Regular cardiac myocyte (primary cell): ENCODE measurements around the gene KDM7A. TPM values are rescaled to one million over a fixed set of nuclear protein-coding genes. Genes with fewer than 3 reads are reported as not detected.

ENCODE experiments used
- total RNA-seq: library from RNA; depleted of rRNA; stranded (reverse); fragments of >200 nt; gene quantifications from 2 replicates; pipeline ENCODE4 v1.2.3, GENCODE V29; 2014

KDM7A gene, protein sequence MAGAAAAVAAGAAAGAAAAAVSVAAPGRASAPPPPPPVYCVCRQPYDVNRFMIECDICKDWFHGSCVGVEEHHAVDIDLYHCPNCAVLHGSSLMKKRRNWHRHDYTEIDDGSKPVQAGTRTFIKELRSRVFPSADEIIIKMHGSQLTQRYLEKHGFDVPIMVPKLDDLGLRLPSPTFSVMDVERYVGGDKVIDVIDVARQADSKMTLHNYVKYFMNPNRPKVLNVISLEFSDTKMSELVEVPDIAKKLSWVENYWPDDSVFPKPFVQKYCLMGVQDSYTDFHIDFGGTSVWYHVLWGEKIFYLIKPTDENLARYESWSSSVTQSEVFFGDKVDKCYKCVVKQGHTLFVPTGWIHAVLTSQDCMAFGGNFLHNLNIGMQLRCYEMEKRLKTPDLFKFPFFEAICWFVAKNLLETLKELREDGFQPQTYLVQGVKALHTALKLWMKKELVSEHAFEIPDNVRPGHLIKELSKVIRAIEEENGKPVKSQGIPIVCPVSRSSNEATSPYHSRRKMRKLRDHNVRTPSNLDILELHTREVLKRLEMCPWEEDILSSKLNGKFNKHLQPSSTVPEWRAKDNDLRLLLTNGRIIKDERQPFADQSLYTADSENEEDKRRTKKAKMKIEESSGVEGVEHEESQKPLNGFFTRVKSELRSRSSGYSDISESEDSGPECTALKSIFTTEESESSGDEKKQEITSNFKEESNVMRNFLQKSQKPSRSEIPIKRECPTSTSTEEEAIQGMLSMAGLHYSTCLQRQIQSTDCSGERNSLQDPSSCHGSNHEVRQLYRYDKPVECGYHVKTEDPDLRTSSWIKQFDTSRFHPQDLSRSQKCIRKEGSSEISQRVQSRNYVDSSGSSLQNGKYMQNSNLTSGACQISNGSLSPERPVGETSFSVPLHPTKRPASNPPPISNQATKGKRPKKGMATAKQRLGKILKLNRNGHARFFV
- total RNA-seq, result 3.6 and 7.3 TPM in 2 replicates

DNA sequence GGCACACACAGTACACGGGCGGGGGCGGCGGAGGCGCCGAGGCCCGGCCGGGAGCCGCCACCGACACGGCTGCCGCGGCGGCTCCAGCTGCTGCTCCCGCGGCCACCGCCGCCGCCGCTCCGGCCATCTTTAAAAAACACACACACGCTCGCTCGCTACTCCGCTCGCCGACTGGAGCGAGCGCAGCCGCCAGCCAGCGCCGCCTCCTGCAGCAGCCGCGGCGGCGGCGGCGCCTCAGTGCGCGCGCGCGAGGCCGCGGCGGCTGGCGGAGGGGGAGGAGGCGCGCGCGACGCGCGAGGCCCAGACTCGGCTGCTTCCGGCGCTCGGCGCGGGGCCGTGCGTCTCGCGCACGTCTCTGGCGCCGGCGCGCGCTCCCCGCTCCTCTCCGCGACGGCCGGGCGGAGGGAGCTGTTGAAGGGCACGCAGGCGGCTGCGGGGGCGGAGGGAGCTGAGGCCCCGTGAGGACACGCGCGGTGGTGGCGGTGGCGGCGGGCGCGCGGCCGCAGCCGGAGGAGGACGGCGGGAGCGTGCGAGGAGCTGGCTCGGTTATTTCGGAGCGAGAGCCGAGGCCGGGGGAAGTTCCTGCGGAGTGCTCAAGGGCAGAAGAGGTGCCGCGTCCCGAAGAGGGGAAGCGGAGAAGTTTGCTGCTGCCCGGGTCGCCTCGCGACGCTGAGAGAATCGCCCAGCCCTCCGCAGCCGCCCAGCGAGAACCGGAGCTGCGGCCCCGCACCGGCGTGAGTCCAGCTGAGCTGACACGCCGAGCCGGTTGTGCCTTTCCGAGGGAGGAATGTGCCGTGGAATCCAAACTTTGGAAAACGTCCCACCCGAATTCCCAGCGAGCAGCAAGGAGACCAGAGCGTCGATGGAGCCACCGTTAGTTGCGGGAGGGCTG is at the start of gene KDM7A:
KDM7A (minus strand) TSS at position 173 of the 892 bp plus-strand sequence; CDS start at position 127, 46 bp downstream.

DNA sequence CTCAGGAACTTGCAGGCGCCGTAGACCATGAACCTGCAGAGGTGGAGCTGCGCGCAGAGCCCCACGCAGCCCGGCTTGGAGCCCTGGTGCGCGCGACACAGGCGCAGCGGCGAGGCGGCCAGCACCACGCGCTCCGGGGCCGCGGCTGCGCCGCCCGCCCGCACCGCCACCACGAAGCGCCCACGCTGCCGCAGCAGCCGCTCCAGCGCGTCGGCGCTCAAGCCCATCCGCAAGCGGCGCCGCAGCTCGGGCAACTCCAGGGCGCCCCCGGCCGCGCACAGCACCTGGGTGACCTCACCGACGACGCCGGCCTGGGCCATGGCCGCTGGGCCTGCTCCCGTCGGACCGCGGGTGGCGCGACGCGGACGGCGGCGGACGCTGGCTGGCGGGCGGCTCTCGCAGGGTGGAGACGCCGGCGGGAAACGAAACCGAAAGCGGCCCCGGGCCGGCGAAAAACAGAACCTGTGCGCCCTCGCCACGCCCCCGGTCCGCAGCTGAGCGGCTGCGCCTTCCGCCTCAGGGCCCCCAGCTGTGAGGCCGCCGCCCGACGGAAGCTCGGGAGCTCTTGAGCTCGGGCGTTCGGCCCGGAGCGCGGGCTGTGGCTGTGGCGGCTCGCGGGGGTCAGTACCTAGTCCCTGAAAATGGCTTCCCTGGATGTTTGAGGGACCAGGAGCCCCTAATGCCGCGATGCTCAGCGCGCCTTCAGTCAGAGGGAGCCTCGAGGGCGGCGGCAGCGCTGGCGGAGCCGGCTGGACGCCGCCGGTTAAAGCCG is 114.1 kb downstream of the KDM7A start, which contains the start of gene PARP12:
PARP12 (minus strand) TSS at position 424 of the 772 bp plus-strand sequence; CDS start at position 320, 104 bp downstream.

Other genes starting within 250 kb of the KDM7A start
- gene PARP12, start 114.0 kb downstream of the KDM7A start, total RNA-seq, result 17.6 and 17.8 TPM in 2 replicates
- gene SLC37A3, start 221.5 kb upstream of the KDM7A start, total RNA-seq, result 72.1 and 85.1 TPM in 2 replicates
- gene RAB19, start 227.1 kb upstream of the KDM7A start, total RNA-seq, result not detected in 2 replicates